Measurements from ENCODE around the gene PPP1CA.

Gene PPP1CA

GRCh38 chr11:67387069-67387468 is 14.6 kb downstream of the PPP1CA start:
- no peak for DNase-seq (ENCODE audit: low read depth in 2 of 2, low spot score in 1 of 2)

- no peak for DNase-seq (ENCODE audit: low read depth in 2 of 2, low spot score in 1 of 2)
These were observed 16.7 kb downstream of the PPP1CA start for GRCh38 chr11:67384851-67385366.

GRCh38 chr11:67382276-67383136 is 19.2 kb downstream of the PPP1CA start:
- peak; percentile 64 to 76 for DNase-seq (ENCODE audit: low read depth in 2 of 2, low spot score in 1 of 2)

GRCh38 chr11:67381244-67381972 is 20.2 kb downstream of the PPP1CA start:
- no peak for DNase-seq (ENCODE audit: low read depth in 2 of 2, low spot score in 1 of 2)

- no peak for DNase-seq (ENCODE audit: low read depth in 2 of 2, low spot score in 1 of 2)
These were observed 22.3 kb downstream of the PPP1CA start for GRCh38 chr11:67379061-67380058.

GRCh38 chr11:67378544-67378943 is 23.1 kb downstream of the PPP1CA start:
- DNase-seq (ENCODE audit: low read depth in 2 of 2, low spot score in 1 of 2): no peak

- DNase-seq (ENCODE audit: low read depth in 2 of 2, low spot score in 1 of 2): no peak
These were observed 24.5 kb downstream of the PPP1CA start for GRCh38 chr11:67376873-67377808.

- DNase-seq (ENCODE audit: low read depth in 2 of 2, low spot score in 1 of 2): no peak
These were observed 25.4 kb downstream of the PPP1CA start for GRCh38 chr11:67376063-67376820.

- no peak for DNase-seq (ENCODE audit: low read depth in 2 of 2, low spot score in 1 of 2)
These were observed 26.2 kb downstream of the PPP1CA start for GRCh38 chr11:67375320-67376055.

- no peak for DNase-seq (ENCODE audit: low read depth in 2 of 2, low spot score in 1 of 2)
These were observed 26.9 kb downstream of the PPP1CA start for GRCh38 chr11:67374571-67375281.

- peak; percentile 40 to 75 for DNase-seq (ENCODE audit: low read depth in 2 of 2, low spot score in 1 of 2)
These were observed 27.7 kb downstream of the PPP1CA start for GRCh38 chr11:67373648-67374570.

GRCh38 chr11:67372993-67373647 is 28.5 kb downstream of the PPP1CA start, which contains the start of gene CLCF1:
Gene CLCF1 (minus strand): TSS chr11:67373598. CDS start chr11:67373539, 59 bp downstream.
- DNase-seq (ENCODE audit: low read depth in 2 of 2, low spot score in 1 of 2): no peak

GRCh38 chr11:67372321-67372992 is 29.2 kb downstream of the PPP1CA start:
- no peak for DNase-seq (ENCODE audit: low read depth in 2 of 2, low spot score in 1 of 2)

GRCh38 chr11:67371911-67372320 is 29.7 kb downstream of the PPP1CA start:
- no peak for DNase-seq (ENCODE audit: low read depth in 2 of 2, low spot score in 1 of 2)

- DNase-seq (ENCODE audit: low read depth in 2 of 2, low spot score in 1 of 2): no peak
These were observed 30.3 kb downstream of the PPP1CA start for GRCh38 chr11:67371189-67371910.
